CD4-positive, alpha-beta T cell (primary cell): ENCODE data around the gene ANKDD1A. TPM values are rescaled to one million over a fixed set of nuclear protein-coding genes. Genes with fewer than 3 reads are reported as not detected.

ENCODE experiments used
- ATAC-seq: fragments of 200-7000 bp; cut with Tn5 transposase; one replicate; pipeline ENCODE4 v1.10.0; 2022; ENCODE audit warnings: mild to moderate bottlenecking; ENCODE audit not compliant: poor library complexity
- CTCF ChIA-PET: fragments of 350-600 bp; sonication (Branson Sonifier 250); formaldehyde crosslinking; loops from one replicate; lab custom pipeline; 2021; ENCODE audit warnings: antibody characterized with exemption, inconsistent platforms; lab: Charles Lee
- POLR2A ChIA-PET: fragments of 350-600 bp; sonication (Branson Sonifier 250); formaldehyde crosslinking; loops from one replicate; lab custom pipeline; 2021; ENCODE audit warnings: antibody characterized with exemption, inconsistent platforms; lab: Charles Lee
- DNase-seq, 14 experiments: peaks; one replicate each; pipeline ENCODE4 v3.0.0-alpha.2; 2013 to 2020; ENCODE audit warnings: mixed read lengths in 2 of 14
- H3K27ac ChIP-seq, 2 donors: one replicate each; pipeline versions ENCODE4 v1.5.1 to v1.7.0; 2013; ENCODE audit warnings: low read length in 2 of 2, low read depth in 1 of 2, mild to moderate bottlenecking in 1 of 2
- H3K27me3 ChIP-seq, 2 experiments: 1 replicate in 1 of 2; 2 replicates in 1 of 2; pipeline versions ENCODE4 v1.6.1 to v1.7.0; 2013; ENCODE audit warnings: low read length in 2 of 2, control low read depth in 1 of 2, mild to moderate bottlenecking in 1 of 2, moderate library complexity in 1 of 2; ENCODE audit not compliant: insufficient read depth in 2 of 2, control insufficient read depth in 1 of 2
- H3K36me3 ChIP-seq: one replicate; pipeline ENCODE4 v1.6.1; 2013; ENCODE audit warnings: low read length, control low read depth; ENCODE audit not compliant: insufficient read depth
- H3K4me1 ChIP-seq: one replicate; pipeline ENCODE4 v1.6.1; 2013; ENCODE audit warnings: low read length, control low read depth; ENCODE audit not compliant: insufficient read depth
- H3K4me3 ChIP-seq: one replicate; pipeline ENCODE4 v1.5.1; 2013; ENCODE audit warnings: mild to moderate bottlenecking, low read length, moderate library complexity
- H3K9me3 ChIP-seq, 2 experiments: 1 replicate in 1 of 2; 2 replicates in 1 of 2; pipeline versions ENCODE4 v1.6.1 to v1.7.0; 2013; ENCODE audit warnings: low read length in 2 of 2, mild to moderate bottlenecking in 2 of 2, control low read depth in 1 of 2, moderate library complexity in 1 of 2; ENCODE audit not compliant: control insufficient read depth in 1 of 2, insufficient read depth in 1 of 2
- H3K27ac Mint-ChIP-seq: one replicate; pipeline ENCODE4 v1.8.0; 2020; ENCODE audit warnings: mixed read lengths
- H3K27me3 Mint-ChIP-seq: one replicate; pipeline ENCODE4 v1.8.0; 2021; ENCODE audit warnings: mixed read lengths
- H3K36me3 Mint-ChIP-seq: one replicate; pipeline ENCODE4 v1.8.0; 2021; ENCODE audit warnings: low read depth, mixed read lengths
- H3K4me1 Mint-ChIP-seq: one replicate; pipeline ENCODE4 v1.8.0; 2021; ENCODE audit warnings: low read depth, mixed read lengths
- H3K4me3 Mint-ChIP-seq: one replicate; pipeline ENCODE4 v1.8.0; 2020; ENCODE audit warnings: mild to moderate bottlenecking, mixed read lengths
- H3K9me3 Mint-ChIP-seq: one replicate; pipeline ENCODE4 v1.8.0; 2020; ENCODE audit warnings: mixed read lengths
- intact Hi-C, 2 experiments: fragments of 100-400 bp; cut with DNase I in 1 of 2; cut with micrococcal nuclease in 1 of 2; formaldehyde crosslinking; loops; one replicate each; pipeline versions ENCODE4 v1.15.1 to v1.9.0; 2023 to 2025; cut with DNase I, micrococcal nuclease
- total RNA-seq, 174 experiments: library from RNA in 2 of 174; stranded (reverse) in 2 of 174; gene quantifications; one replicate each; pipeline ENCODE4 v1.2.3 and lab custom pipeline; 2021 to 2026
- TF ChIP-seq, protein P1 (sequence below): fragments of 200-600 bp; IDR thresholded peaks from one replicate; pipeline ENCODE4 v1.8.0; 2022; ENCODE audit warnings: antibody characterized with exemption, mild to moderate bottlenecking

Gene ANKDD1A
- total RNA-seq, 2 experiments from 2014 or later = 0.95 to 1.9 TPM

DNA sequence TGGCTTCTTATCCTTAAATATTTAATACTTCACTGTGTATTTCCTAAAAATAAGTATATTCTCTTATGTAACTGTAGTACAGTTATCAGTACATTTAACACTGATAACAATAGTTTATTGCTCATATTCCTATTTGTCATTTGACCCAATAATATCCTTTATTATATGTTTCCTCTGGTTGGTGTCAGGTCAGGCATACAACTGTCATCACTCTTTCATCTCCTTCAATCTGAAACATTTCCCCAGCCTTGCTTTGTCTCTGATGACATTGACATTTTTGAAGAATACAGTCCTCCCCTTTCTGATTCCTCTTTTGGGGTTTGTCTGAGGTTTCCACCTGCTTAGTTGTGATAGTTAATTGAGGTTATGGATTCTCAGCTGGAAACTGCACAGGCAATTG is 42.2 kb upstream of the ANKDD1A start:
- no peaks in the 10 kb centered on the region for H3K9me3 Mint-ChIP-seq
- intact Hi-C loops = no loop called here
- no peak for ATAC-seq
- Histone ChIP-seq H3K36me3 (peaks cover 29% of the 10 kb centered on the region), H3K4me3 (no peak overlapping the region), H3K27ac (no peak overlapping the region), H3K27me3 (no peaks in the 10 kb centered on the region), H3K9me3 (no peaks in the 10 kb centered on the region), H3K4me1 (peaks cover 18% of the 10 kb centered on the region)
- H3K27me3 Mint-ChIP-seq = no peaks in the 10 kb centered on the region
- peaks cover 10% of the 10 kb centered on the region for H3K4me1 Mint-ChIP-seq
- TF ChIP-seq, protein P1, sequence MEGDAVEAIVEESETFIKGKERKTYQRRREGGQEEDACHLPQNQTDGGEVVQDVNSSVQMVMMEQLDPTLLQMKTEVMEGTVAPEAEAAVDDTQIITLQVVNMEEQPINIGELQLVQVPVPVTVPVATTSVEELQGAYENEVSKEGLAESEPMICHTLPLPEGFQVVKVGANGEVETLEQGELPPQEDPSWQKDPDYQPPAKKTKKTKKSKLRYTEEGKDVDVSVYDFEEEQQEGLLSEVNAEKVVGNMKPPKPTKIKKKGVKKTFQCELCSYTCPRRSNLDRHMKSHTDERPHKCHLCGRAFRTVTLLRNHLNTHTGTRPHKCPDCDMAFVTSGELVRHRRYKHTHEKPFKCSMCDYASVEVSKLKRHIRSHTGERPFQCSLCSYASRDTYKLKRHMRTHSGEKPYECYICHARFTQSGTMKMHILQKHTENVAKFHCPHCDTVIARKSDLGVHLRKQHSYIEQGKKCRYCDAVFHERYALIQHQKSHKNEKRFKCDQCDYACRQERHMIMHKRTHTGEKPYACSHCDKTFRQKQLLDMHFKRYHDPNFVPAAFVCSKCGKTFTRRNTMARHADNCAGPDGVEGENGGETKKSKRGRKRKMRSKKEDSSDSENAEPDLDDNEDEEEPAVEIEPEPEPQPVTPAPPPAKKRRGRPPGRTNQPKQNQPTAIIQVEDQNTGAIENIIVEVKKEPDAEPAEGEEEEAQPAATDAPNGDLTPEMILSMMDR = no peak
- peak overlapping the region; percentile 19 for H3K27ac Mint-ChIP-seq
- CTCF ChIA-PET = interaction anchor here (0.9 kb wide), 1 partner anchor 14 kb away, joined by 3 read pairs; no protein-coding TSS in a partner anchor
- DNase-seq = no peak
- no peak overlapping the region for H3K4me3 Mint-ChIP-seq
- H3K36me3 Mint-ChIP-seq = peaks cover 26% of the 10 kb centered on the region
- POLR2A ChIA-PET = no interaction called here

DNA sequence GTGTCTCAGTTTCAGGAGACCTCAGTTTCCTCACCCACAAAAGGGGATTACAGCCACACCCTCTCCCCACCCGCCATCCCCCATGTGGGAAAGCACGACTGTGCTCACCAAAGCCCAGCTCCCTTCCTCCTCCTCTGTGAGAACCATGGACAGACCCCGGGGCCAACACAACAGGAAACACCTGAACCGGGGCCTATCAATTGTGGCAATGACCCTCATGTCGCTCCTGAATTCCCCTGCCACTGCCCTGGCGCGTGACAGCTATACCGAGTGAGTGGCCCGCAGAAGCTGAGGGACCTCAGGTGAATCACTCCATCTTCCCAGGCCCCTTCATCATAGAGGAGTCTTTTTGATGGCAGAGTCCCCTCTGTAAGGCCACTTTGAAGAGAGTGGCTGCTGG is 41.3 kb upstream of the ANKDD1A start:
- CTCF ChIA-PET = no interaction called here
- POLR2A ChIA-PET = no interaction called here
- no peaks in the 10 kb centered on the region for H3K27me3 Mint-ChIP-seq

DNA sequence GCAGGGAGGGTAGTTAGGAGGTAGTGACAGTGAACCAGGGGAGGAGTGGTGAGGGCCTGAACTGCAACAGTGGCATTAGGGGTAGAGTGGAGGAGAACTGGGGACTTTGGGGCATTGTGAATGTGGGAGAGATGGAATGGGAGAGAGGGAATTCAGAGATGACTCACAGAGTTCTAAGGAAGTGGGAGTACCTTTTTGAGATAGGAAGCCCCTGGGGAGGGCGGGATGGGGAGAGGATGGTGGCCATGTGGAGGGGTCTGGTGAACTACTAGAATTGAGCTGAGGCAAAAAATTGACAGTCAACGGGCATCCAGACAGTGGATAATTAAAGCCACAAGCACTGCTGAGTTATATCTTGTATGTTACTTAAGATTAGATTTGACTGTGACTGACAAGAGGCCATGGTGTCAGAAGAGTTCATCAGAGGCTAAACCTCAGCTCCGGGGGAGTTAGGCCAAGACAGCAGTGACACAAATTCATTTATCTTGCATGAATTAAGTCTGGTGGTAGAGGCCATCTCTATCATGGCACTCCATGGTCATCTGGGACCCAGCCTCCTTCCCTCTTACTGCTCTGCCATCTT is 36.0 kb upstream of the ANKDD1A start:
- peaks cover 32% of the 10 kb centered on the region for H3K4me1 ChIP-seq
- POLR2A ChIA-PET = no interaction called here
- no peaks in the 10 kb centered on the region for H3K36me3 ChIP-seq
- Mint-ChIP-seq H3K27me3 (no peaks in the 10 kb centered on the region), H3K36me3 (no peaks in the 10 kb centered on the region), H3K4me3 (no peak overlapping the region), H3K27ac (no peak overlapping the region), H3K4me1 (peaks cover 13% of the 10 kb centered on the region), H3K9me3 (no peaks in the 10 kb centered on the region)
- TF ChIP-seq, protein P1 = no peak
- no peak overlapping the region for H3K27ac ChIP-seq
- DNase-seq = no peak
- CTCF ChIA-PET = interaction anchor here (0.6 kb wide), 1 partner anchor 386 kb away, joined by 3 read pairs; no protein-coding TSS in a partner anchor
- intact Hi-C loops = no loop called here
- H3K9me3 ChIP-seq = no peaks in the 10 kb centered on the region
- H3K27me3 ChIP-seq = no peaks in the 10 kb centered on the region
- no peak overlapping the region for H3K4me3 ChIP-seq
- ATAC-seq = no peak

More for the DNA sequence above, 41.3 kb upstream of the ANKDD1A start:
- Histone ChIP-seq H3K36me3 (peaks cover 20% of the 10 kb centered on the region), H3K27me3 (no peaks in the 10 kb centered on the region), H3K4me1 (peaks cover 18% of the 10 kb centered on the region), H3K4me3 (no peak overlapping the region), H3K9me3 (no peaks in the 10 kb centered on the region), H3K27ac (no peak overlapping the region)
- Mint-ChIP-seq H3K4me3 (no peak overlapping the region), H3K9me3 (no peaks in the 10 kb centered on the region), H3K27ac (no peak overlapping the region), H3K4me1 (peaks cover 10% of the 10 kb centered on the region), H3K36me3 (peaks cover 21% of the 10 kb centered on the region)
- DNase-seq (peak in 2 of 14 experiments; percentile 38 to 55), ATAC-seq (no peak)
- intact Hi-C loops = no loop called here
- TF ChIP-seq, protein P1 = no peak
